ENCODE results near the gene FGF22. TPM values are rescaled to one million over a fixed set of nuclear protein-coding genes. Genes with fewer than 3 reads are reported as not detected.
"Not testable (repeated sequence)": the region's sequence is repeated elsewhere in the genome, so short reads cannot be mapped to it uniquely, and the experiment has no call there.

Gene FGF22
- total and polyA plus RNA-seq, 4 donors = 0.10 to 0.85 (median 0.34) TPM

DNA sequence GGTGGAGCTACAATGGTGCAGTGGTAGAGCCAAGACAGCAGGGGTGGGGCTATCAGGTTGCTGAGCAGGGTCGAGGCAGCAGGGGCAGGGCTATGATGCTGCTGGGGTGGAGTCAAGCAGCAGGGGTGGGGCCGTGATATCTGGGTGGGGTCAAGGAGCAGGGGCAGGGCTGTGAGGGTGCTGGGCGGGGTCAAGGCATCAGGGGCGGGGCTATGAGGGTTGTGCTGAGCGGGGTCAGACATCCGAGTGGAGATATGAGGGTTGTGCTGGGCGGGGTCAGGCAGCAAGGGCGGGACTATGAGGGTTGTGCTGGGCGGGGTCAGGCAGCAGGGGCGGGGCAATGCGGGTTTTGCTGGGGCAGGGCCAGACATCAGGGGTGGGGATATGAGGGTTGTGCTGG is 35.3 kb upstream of the FGF22 start:
- 82 to 93% methylated on average over 11 of the region's 11 CpGs for WGBS, 2 donors
- ATAC-seq (ENCODE audit: insufficient read depth, low FRiP score) = no peak

DNA sequence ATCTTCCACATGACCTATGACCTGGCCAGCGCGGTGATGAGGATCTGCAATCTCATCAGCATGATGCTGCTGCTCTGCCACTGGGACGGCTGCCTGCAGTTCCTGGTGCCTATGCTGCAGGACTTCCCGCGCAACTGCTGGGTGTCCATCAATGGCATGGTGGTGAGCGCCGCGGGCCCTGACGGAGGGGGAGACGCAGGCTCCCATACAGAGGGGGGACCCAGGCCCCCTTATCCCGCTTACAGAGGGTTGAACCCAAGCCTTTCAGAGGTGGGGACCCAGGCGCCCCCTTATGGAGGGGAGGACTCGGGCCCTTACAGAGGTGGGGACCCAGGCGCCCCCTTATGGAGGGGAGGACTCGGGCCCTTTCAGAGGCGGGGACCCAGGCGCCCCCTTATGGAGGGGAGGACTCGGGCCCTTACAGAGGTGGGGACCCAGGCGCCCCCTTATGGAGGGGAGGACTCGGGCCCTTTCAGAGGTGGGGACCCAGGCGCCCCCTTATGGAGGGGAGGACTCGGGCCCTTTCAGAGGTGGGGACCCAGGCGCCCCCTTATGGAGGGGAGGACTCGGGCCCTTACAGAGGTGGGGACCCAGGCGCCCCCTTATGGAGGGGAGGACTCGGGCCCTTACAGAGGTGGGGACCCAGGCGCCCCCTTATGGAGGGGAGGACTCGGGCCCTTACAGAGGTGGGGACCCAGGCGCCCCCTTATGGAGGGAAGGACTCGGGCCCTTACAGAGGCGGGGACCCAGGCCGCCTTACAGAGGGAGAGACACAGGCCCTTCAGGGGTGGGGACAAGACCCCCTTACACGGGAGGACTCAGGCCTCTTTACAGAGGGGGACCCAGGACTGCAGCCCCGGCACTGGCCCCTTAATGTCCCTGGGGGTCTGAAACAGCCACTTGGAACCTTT is 34.4 kb upstream of the FGF22 start:
- not testable (repeated sequence) for H3K9me3 ChIP-seq (ENCODE audit: control insufficient read depth in 4 of 4, insufficient read depth in 3 of 4, low read length in 3 of 4); ATAC-seq (ENCODE audit: insufficient read depth, low FRiP score); H3K27ac ChIP-seq (ENCODE audit: low read depth in 1 of 2, low read length in 1 of 2); H3K27me3 ChIP-seq (ENCODE audit: control insufficient read depth in 3 of 3, insufficient read depth in 3 of 3, low read length in 2 of 3); DNase-seq; H3K36me3 ChIP-seq (ENCODE audit: control insufficient read depth in 4 of 4, insufficient read depth in 4 of 4, low read length in 4 of 4); H3K4me3 ChIP-seq; H3K9ac ChIP-seq (ENCODE audit: insufficient read depth in 1 of 2, low read length in 2 of 2)
- 66 to 87% methylated on average over 23 to 28 of the region's 34 CpGs for WGBS, 2 donors
- peaks cover 0 to 16% (median 0%) of the 10 kb centered on the region in 5 donors for H3K4me1 ChIP-seq (ENCODE audit: control insufficient read depth in 5 of 5, insufficient read depth in 5 of 5, low read length in 5 of 5)

More for the DNA sequence above, 35.3 kb upstream of the FGF22 start:
- TF ChIP-seq, protein P1, sequence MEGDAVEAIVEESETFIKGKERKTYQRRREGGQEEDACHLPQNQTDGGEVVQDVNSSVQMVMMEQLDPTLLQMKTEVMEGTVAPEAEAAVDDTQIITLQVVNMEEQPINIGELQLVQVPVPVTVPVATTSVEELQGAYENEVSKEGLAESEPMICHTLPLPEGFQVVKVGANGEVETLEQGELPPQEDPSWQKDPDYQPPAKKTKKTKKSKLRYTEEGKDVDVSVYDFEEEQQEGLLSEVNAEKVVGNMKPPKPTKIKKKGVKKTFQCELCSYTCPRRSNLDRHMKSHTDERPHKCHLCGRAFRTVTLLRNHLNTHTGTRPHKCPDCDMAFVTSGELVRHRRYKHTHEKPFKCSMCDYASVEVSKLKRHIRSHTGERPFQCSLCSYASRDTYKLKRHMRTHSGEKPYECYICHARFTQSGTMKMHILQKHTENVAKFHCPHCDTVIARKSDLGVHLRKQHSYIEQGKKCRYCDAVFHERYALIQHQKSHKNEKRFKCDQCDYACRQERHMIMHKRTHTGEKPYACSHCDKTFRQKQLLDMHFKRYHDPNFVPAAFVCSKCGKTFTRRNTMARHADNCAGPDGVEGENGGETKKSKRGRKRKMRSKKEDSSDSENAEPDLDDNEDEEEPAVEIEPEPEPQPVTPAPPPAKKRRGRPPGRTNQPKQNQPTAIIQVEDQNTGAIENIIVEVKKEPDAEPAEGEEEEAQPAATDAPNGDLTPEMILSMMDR (IDR thresholded peaks at IDR 0.05; ENCODE audit: control extremely low read depth, extremely low read depth) = no peak
- no peak overlapping the region for H3K27ac ChIP-seq (ENCODE audit: low read depth in 1 of 2, low read length in 1 of 2)
- H3K9ac ChIP-seq (ENCODE audit: insufficient read depth in 1 of 2, low read length in 2 of 2) = no peak overlapping the region
- no peaks in the 10 kb centered on the region for H3K36me3 ChIP-seq (ENCODE audit: control insufficient read depth in 4 of 4, insufficient read depth in 4 of 4, low read length in 4 of 4)
- H3K4me3 ChIP-seq = no peak overlapping the region
- no peaks in the 10 kb centered on the region for H3K9me3 ChIP-seq (ENCODE audit: control insufficient read depth in 4 of 4, insufficient read depth in 3 of 4, low read length in 3 of 4)
- peaks cover 0 to 10% (median 0%) of the 10 kb centered on the region in 5 donors for H3K4me1 ChIP-seq (ENCODE audit: control insufficient read depth in 5 of 5, insufficient read depth in 5 of 5, low read length in 5 of 5)
- no peaks in the 10 kb centered on the region for H3K27me3 ChIP-seq (ENCODE audit: control insufficient read depth in 3 of 3, insufficient read depth in 3 of 3, low read length in 2 of 3)
- DNase-seq = no peak

DNA sequence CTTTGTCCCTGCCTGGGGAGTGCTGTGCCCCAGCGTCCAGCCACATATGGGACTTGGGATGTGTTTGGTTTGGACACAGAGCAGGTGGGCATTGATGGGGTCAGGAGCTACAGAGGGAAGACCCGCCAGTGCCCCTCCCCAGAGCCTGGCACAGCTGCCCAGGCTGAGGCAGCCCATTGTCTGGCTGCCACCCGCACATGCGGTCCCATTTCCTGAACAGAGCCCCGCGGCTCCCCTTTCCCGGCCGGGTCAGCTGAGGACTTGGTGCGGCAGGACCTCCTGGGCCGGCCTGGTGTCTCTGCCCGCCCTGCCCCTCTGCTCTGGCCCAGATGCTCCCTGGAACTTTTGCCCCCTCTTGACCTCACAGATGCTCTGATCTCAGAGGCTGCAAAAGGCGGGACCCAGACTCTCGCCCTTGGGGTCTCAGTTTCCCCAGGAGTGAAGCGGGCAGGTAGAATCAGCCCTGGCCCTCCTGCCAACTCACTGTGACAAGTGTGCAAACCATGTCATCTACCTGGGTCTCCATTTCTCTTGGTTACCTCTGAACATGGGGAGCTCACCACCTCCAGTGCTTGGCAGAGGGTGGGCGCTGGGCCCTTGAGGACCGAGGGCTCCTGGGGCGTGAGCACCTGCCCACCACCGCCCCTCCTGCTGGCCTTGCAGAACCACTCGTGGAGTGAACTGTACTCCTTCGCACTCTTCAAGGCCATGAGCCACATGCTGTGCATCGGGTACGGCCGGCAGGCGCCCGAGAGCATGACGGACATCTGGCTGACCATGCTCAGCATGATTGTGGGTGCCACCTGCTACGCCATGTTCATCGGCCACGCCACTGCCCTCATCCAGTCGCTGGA is 32.2 kb upstream of the FGF22 start:
- H3K9me3 ChIP-seq (ENCODE audit: control insufficient read depth in 4 of 4, insufficient read depth in 3 of 4, low read length in 3 of 4) = peaks cover 0 to 2% (median 0%) of the 10 kb centered on the region in 4 donors
- no peak overlapping the region for H3K27ac ChIP-seq (ENCODE audit: low read depth in 1 of 2, low read length in 1 of 2)
- ATAC-seq (ENCODE audit: insufficient read depth, low FRiP score) = no peak
- no peaks in the 10 kb centered on the region for H3K27me3 ChIP-seq (ENCODE audit: control insufficient read depth in 3 of 3, insufficient read depth in 3 of 3, low read length in 2 of 3)
- H3K36me3 ChIP-seq (ENCODE audit: control insufficient read depth in 4 of 4, insufficient read depth in 4 of 4, low read length in 4 of 4) = no peaks in the 10 kb centered on the region
- TF ChIP-seq, protein P1 (IDR thresholded peaks at IDR 0.05; ENCODE audit: control extremely low read depth, extremely low read depth) = no peak
- WGBS, 2 donors = 80 to 84% methylated on average over 28 to 30 of the region's 30 CpGs
- H3K9ac ChIP-seq (ENCODE audit: insufficient read depth in 1 of 2, low read length in 2 of 2) = no peak overlapping the region
- no peak overlapping the region for H3K4me3 ChIP-seq
- no peak for DNase-seq
- H3K4me1 ChIP-seq (ENCODE audit: control insufficient read depth in 5 of 5, insufficient read depth in 5 of 5, low read length in 5 of 5) = peaks cover 0 to 17% (median 3%) of the 10 kb centered on the region in 5 donors

Data from lung (tissue), 12 donors.